NCI-H1048 (cell line): ENCODE measurements around the gene CDH4.

ENCODE experiments used
- DNase-seq: peaks from one replicate; lab custom pipeline; 2025; lab: John Stamatoyannopoulos, UW

CDH4 gene

DNA sequence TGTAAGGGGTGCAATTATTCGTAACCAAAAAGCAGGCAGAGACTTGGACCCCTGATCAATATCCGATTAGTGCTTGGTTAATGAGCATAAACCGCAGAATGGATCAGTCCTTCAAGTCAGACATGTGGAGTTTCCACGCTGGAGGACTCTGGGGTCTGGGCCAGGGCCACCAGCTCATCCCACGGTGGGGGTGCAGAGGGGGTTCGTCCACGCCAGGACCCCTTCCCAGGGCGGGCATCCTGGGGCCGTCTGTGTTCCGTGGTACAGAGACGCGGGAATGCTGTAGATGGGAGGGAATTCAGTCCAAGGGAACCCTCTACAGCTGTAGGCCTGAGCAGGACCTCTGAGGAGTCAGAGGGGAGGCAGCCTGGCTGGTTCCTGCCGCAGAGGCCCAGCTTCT is 615.9 kb downstream of the CDH4 start:
- no peak for DNase-seq

DNA sequence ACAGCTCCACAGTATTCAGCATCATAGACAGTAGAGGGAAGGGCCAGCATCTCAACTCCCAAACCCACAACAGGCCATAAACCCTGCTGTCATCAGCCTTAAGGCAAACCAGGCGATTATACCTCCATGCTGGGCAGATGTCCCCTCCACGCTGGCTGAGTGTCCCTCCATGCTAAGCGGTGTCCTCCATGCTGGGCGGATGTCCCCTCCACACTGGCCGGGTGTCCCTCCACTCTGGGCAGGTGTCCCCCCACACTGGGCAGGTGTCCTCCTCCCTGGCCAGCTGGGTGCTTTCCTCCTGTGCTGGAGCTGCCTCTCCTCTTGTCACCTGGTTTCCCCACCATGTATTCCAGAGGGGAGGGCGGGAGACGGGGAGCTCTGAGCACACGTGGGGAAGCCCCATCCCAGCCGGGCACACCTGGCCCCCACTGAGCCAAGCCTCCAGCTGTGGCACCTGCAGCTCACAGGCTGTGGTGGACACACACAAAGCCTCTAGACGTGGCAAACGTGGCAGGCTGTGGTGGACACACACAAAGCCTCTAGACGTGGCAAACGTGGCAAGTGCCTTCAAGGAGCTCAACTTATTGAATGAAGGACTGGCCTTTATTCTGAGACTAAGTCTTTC is 616.5 kb downstream of the CDH4 start:
- no peak for DNase-seq

DNA sequence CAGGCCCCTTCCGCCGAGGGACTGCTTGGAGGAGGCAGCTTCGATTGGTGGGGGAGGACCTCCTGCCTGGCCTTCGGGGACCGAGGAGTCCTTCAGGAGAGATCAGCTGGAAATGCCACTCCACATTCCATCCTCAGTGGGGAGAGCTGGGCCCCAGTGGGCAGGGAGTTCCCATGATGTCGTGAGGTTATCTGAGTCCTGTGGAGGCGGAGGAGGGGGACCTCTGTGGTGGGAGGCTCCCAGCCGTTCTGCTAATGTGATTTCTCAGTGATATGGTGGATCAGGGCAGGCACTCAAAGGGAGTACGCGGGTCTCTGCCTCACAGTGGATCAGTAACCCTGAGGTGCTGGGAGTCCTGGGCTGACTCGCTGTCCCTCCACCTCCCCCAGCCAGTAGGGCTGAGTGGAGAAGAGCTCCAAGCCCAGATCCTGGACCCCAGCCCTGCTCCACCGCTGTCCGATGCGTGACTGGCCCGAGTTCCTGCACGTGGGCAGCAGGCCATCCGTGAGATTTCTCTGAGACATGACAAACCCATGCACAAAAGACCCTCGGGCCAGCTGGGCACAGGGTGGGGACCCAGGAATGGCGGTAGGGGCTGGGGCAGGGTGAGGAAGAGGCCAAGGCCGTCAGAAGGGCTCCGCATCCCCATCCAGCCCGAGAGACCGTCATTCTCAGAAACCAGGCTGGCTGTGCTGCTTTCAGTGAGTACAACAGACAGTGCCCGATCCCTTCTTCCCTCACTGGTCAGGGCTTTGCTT is 617.9 kb downstream of the CDH4 start:
- DNase-seq = no peak

DNA sequence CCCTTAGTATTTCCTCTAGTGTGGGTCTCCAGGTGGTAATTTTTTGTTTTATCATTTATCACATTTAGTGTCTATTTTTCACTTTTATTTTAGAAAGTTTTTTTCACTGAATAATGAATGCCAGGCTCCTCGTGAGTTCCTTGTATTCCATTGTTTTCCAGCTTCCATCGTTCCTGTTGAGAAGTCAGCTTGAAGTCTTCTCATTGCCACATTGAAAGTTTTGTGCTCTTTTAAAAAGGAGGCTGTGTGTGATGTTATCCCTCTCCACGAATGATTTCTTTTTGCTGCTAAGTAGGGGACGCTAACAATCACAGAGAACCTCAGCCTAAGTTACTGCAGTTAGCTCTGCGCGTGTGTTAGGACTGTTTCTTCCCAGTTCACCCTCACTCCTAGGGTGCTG is 619.1 kb downstream of the CDH4 start:
- no peak for DNase-seq

DNA sequence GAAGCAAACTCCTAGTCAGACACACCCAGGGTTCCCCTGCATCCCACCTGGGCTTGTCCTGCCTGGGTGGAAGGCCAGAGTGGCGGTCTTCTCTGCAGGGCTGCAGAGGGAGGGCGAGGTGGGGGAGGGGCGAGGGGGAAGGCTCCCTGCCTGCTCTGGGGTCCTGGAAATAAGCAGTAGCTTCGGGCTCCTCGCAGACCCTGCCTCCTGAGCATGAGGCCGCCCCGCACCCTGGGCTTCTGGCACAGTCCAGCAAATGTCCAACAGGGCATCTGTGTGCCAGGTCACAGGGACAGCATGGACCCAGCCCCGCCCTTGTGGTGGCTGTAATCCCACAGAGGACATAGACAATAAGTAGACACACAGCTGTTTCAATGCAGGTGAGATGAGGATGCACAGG is 619.9 kb downstream of the CDH4 start:
- DNase-seq = no peak

DNA sequence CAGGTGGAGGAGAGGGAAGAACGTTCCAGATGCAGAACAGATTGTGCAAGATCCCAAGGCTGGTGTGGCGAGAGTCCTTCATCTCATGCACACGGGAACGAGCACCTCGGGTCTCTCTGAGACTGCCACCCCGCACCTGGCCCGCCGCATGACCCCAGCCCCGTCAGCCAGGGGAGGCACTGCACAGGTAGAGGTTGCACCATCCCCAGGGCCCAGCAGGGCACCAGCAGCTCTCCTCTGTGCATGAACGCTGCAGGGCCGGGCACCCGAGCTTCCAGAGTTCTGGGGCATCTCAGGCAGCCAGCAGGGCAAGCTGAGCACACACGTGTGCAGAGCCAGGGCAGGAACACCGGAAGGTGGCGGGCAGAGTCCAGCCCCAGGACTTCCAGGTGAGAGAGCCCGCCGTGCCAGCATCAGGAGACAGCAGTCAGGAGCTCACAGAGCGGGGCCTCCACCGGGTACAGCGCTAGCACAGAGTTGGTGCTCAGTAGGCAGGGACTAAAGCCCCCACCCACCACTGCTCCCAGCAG is 620.4 kb downstream of the CDH4 start:
- DNase-seq = no peak

DNA sequence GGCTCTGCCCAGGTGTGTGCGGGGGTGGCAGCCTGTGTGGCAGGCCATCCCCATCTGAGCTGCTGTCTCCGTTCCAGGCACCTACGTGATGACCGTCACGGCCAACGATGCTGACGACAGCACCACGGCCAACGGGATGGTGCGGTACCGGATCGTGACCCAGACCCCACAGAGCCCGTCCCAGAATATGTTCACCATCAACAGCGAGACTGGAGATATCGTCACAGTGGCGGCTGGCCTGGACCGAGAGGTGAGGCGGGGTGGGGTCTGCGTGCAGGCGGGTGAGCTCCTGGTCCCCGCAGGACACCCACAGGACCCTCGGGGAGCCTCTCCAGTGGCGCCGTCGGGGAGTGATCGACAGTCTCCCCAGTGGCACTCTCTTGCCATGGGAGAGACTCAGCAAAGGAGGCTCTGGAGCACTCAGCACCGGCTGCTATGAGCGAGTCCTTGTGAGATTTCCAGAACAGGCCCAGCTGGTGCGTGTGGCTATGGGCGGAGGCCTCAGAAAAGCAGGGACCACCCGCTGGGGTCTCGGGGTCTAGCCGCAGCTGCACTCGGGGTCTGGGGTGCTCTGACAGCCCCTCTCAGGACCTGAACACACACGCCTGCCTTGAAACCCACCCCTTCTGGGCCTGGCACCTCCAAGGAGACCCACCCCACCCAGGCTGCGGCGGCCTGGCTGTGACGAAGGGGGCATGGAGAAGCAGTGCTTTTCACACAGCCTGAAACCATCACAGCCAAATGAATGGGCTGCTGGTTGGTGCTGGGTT is 621.8 kb downstream of the CDH4 start:
- no peak for DNase-seq

DNA sequence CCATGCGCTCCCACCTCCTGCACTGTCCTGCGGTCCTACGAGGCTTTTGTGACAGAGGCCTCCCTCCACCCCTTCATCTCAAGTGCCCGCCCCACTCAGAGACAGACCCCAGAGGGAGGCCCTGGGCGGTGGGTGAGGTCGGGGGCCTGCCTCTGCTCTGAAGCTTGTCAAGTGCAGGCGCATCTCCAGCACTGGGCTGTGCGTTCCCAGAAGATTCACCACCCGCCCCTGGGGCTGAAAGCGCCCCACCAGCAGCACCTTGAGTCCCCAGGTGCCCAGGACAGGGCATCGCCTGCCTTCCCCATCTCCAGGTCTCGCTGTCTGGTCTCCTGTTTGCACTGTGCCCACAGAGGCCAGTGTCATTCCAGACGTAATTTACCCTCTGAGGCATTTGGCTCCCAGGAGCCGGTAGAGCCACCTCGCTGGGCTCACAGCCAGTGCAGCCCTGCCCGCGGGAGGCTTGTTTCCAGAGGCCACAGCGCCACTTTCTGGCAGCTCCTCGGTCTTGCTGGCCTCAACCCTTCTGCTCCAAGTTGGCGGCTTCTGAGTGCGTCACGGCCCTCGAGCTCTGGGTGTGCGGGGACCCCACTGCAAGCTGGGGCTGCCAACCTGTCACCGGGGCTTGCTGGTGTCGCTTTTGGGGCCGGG is 622.5 kb downstream of the CDH4 start:
- no peak for DNase-seq

DNA sequence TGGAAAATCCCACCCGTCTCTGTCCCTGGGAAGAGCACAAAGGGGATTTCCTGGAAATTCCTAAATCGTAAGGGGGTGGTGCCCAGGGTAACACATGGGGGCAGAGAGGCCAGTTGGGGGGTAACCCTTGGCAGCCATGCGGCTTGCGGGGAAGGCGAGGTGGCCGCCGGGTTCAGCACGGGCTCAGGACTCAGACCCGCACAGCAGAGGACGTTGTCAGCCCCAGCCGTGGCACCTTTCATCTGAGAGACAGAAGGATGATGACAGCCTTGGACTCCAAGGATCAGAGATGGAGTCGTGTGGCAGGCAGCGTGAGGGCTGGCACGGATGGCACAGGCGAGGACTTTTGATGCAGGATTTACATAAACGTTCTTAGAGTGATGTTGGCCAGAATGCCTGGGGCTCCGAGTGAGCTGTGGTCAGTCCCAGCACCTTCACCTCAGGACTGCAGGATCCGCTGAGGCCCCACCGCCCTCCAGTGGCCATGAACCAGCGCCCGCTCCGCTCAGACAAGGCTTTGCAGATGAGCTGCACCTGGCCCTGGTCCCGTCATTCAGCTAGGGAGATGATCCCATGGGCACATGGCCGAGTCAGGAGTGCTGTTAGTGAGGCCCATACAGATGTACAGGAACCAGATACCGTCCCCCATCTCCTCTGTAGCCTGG is 623.3 kb downstream of the CDH4 start:
- DNase-seq = no peak

DNA sequence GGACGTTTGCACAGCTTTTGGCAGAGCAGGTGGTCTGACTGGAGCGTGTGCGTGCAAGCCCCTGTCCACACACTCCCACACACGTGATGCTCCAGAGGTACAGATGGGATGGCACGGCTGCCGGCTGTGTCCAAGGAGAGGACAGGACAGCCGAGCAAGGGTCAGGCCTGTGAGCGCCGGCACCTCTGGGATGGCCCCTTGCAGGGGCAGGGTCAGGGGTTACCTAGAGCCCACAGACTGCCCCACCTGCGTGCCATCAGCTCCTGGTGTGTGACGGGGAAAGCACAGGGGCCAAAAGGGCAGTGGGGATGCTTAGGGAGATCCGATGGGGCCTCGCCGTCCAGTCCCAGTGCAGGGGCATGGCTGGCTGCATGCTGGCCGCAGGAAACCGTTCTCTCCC is 623.9 kb downstream of the CDH4 start:
- DNase-seq = no peak

DNA sequence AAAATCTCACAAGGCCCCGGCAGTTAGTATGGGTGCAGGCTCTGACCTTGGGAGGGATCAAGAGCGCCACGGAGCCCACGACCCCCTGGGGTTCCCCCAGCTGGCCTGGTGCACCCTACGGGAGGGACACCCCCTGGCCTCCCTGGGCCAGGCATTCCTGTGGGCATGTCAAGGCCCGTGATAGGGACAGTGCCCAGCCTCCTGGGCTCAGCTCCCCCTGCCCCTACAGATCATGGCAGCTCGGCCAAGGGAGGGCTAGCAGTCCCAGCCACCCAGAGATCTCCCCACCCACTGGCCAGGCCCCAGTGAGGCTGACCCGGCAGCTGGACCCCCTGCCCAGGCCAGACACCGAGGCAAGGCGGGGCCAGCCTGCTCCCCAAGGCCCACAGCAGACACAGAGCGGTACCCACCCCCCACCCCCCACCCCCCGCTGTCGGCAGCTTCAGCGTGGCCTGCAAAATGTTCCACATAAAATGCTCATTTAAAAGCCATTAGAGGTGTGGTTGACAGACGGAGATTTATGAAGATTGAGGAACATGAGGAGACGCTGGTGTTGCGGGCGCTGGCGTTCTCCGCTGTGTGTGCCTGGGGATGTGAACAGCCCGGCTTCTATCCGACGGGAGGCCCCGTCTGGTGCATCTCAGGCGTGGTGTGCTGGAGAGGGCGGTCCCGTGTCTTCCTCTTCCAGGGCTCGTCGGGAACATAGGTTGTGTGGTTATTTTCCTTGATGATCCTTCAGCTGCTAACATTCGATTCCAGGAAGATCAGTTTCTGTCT is 625.1 kb downstream of the CDH4 start:
- no peak for DNase-seq

DNA sequence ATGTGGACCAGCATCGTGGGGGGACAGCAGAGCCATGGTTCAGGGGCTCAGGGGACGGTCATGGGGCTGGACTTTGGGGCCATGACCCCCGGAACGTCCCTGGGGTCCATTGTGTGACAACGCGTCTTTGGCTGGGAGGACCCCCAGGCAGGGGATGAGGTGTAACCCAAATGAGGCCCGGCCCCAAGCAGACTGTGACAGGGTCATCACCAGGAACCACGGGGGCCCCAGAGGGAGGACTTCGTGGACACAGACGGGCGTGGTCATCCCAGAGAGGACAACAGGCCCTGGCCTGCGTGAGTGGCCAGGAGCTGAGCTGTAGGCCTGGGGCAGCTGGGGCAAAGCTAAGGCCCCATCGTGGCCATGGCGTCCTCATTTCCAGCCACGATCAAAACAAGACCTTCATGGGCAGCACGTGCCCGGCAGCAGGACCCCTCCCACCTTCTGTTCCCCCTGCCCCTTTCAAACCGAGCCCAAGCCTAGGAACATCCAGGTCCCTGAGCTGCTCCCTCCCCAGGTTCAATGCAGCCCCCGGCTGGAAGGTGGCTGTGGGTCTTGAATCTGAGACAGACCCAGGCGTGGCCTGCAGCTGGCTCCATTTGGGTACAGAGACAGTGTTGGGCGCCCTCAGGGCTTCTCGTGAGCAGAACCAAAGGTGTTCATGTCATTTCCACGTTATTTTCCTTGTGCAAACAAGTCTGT is 625.9 kb downstream of the CDH4 start:
- no peak for DNase-seq

DNA sequence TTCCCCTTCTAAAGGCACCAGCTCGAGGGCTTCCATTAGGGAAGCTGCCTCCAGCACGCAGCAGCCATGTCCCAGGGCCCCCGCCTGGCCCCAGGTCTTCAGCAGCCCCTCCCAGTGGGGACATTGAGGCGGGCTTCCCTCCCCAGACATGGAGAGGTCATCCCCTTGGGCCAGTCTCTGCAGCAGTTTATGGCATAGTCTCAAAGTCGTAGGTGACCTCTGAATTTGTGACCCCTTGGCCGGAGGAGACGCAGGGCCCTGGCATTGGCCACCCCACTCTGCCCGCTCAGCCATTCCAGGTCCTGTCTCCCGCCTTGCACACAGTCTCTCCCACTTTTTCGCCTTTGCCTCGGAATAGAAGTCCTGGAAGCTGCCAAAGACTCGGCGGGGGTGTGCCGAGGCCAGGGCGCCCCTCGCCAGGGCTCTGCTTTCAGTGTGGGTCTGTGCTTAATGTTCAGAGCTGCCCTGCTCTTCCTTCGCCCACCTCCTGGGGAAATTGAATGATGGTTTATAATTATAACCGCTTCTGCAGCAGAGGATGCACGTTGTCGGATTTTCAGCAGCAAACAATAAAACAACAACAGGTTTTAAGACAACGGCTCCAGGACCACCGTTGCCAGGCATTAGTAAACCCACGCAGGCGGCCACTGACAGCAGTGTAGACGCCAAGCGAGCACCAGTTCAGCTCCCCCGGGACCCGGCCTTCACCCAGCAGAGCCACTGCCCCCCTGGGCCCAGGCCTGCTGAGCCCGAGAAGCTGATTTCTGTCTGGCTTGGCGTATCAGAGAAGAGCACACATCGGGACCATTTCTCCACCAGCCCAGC is 626.6 kb downstream of the CDH4 start:
- no peak for DNase-seq

DNA sequence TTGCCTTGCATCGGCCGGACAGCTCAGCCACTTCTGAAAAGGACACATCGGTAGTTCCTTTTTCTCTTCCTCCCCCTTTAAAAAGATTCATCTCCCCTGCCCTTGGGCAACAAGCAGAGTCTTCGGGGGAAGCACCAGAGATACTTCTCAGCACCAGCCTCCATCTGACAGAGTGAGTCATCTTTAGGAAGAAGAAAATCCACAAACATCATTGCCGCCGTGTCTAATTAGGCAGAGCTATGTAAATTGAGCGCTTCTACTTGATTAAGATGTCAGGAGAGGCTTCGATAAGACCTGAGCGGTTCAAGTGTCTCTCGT is 627.2 kb downstream of the CDH4 start:
- no peak for DNase-seq

DNA sequence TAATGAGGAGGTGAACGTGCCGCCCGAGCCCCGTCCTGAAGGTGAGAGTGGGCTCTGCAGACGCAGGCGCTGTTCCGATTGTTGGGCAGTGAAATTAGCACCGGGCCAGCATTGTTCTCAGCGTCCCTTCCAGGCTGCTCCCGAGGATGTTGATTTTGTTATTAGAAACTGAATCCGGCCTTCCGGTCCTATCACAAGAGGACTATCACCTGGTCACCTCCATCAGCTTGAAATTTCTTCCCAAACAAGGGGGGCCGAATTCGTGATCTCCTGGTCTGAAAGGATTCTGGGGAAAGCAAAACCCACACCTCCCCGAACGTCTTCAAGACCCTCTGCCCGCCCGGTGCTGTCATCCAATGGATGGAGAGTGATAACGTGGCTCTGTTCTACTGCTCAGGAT is 627.6 kb downstream of the CDH4 start:
- no peak for DNase-seq

DNA sequence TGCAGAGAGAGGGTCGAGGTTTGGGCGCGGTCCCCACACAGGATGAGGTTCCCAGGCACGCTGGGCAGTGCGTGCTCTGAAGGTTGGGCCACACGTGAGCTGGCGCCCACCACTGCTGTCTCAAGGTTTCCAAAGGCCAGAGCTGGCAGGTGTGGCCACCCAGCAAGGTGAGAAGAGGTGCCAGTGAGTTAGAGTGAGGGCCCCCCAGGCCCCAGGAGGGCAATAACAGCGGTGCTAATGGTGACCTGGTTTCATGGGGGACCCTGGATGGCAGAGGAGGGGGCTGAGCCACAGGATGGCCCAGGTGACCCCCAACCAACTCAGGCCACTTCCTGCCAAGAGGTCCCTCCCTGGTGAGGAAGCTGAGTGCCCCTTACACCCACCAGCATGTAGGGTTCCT is 628.6 kb downstream of the CDH4 start:
- DNase-seq = no peak

DNA sequence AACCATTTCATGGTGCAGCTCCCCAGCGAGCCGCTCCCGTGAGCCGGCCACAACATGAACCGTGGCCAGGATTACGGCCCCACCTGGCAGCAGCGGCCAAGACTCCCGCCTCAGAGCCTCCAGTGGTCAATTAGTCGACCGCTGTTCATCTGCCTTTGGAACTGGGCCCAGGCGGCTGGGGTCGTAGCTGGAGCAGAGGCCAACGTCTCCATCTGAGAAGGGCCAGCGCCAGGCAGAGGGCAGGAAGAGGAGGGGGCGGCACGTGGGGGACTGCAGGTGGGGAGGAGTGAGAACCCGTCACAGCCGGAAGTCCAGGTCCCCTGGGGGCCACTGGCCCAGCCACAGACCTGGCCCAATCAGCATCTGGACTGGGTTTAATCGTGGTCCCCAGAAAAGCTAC is 629.4 kb downstream of the CDH4 start:
- no peak for DNase-seq

DNA sequence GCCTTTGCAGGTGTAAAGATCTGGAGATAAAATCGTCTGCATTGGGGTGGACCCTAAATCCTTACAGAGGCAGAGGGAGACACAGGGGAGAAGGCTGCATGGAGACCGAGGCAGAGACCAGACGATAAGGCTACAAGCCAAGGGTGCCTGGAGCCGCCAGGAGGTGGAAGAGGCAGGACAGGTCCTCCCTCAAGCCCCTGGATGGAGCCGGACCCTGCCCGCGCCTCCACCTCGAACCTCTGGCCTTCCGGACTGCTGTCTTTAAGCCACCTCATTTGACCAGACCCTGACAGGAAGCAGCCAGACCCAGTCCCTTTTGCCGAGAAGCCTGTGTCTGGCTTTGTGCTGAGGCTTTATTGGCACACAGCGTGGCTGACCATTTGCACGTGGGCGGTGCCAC is 629.8 kb downstream of the CDH4 start:
- no peak for DNase-seq

DNA sequence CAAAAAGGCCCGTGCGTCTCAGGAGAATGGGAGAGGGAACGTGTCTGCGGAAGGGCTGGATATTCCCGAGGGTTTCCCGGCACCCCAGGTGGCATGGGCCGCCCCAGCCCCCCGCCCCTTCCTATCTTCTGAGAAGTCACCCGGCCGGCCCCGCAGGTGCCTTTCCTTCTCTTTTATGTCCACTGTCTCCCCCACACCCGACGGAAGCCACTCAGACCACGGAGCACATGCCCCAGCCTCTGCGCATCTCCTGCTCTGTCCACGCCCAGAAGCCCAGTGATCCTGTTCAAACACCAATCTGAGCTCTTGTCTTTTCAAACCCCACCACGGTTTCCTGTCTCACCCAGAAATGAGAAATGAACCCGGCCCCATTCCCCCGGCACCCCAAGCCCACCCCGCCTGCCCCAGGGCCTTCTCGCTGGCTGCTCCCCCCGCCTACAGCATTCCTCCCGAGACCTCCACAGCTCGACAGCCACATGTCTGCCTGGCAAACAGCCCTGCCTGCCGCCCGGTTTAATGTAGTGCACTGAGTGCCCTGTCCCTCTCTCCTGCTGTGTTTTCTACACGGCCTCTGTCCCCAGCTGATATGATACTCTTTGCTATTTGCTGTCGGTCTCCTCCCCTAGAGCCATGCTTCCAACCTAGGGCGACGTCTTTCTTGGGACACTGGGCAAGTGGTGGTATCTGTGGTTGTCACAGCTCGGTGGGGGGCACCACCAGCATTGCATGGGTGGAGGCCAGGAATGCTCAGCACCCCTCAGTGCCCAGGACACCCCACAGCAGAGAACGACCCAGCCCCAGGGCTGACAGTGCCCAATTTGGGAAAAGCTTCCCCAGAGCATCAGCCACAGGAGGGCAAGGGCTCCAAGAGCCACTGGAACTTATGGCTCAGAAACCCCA is 630.9 kb downstream of the CDH4 start:
- DNase-seq = no peak
